ENCODE measurements around the gene KIT.

Gene KIT

DNA sequence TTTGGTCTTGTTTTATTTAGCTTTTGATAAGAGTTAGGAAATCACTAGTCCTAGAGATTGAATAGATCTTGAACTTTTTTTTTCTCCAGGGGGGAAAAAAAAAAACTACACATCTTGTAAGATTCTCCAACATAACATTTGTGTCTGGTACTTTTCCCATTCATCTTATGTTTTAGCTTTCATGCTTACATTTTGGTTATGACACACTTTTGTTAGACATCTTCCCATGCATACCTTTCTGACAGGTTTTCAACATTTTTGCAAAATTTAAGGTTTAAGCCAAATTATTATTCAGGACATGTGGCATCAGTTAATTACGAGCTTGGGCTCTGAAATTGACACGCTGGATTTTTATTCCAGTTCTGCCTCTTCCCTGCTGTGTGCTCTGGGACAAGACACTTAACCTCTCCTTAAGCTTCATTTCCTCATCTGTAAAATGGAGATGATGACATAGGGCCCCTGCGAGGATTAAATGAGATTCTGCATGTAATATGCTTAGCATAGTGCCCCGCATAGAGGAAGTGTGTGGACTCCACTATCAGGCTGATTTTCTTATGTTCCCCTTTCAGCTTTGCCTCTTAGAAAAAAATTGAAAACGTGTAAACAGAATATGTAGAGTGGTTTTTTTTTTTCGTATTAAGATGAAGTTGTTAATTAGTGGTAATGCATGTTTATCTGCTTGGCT is 5.3 kb downstream of the KIT start:
- TF ChIP-seq, protein P1, sequence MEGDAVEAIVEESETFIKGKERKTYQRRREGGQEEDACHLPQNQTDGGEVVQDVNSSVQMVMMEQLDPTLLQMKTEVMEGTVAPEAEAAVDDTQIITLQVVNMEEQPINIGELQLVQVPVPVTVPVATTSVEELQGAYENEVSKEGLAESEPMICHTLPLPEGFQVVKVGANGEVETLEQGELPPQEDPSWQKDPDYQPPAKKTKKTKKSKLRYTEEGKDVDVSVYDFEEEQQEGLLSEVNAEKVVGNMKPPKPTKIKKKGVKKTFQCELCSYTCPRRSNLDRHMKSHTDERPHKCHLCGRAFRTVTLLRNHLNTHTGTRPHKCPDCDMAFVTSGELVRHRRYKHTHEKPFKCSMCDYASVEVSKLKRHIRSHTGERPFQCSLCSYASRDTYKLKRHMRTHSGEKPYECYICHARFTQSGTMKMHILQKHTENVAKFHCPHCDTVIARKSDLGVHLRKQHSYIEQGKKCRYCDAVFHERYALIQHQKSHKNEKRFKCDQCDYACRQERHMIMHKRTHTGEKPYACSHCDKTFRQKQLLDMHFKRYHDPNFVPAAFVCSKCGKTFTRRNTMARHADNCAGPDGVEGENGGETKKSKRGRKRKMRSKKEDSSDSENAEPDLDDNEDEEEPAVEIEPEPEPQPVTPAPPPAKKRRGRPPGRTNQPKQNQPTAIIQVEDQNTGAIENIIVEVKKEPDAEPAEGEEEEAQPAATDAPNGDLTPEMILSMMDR (conservative IDR thresholded peaks at IDR 0.05; ENCODE audit: control insufficient read depth, insufficient read depth, low read depth, low read length): no peak
- no peak overlapping the region for H3K4me3 ChIP-seq (ENCODE audit: control insufficient read depth, low read depth, low read length)
- no peak for DNase-seq (ENCODE audit: low read depth)

DNA sequence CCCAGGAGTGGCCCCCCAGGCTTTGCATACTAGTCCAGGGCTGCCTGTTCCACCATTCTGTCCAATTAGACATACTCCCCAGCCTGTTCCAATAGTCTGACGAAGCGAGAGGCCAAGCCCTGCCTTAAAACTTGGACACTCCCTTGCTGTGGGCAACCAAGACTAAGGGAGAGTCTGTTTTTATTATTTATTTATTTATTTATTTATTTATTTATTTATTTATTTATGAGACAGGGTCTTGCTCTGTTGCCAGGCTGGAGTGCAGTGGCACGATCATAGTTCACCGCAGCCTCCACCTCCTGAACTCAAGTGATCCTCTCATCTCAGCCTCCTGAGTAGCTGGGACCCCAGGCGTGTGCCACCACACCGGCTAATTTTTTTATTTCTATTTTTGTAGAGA is 6.6 kb downstream of the KIT start:
- TF ChIP-seq, protein P1 (conservative IDR thresholded peaks at IDR 0.05; ENCODE audit: control insufficient read depth, insufficient read depth, low read depth, low read length): no peak
- no peak overlapping the region for H3K4me3 ChIP-seq (ENCODE audit: control insufficient read depth, low read depth, low read length)
- no peak for DNase-seq (ENCODE audit: low read depth)

DNA sequence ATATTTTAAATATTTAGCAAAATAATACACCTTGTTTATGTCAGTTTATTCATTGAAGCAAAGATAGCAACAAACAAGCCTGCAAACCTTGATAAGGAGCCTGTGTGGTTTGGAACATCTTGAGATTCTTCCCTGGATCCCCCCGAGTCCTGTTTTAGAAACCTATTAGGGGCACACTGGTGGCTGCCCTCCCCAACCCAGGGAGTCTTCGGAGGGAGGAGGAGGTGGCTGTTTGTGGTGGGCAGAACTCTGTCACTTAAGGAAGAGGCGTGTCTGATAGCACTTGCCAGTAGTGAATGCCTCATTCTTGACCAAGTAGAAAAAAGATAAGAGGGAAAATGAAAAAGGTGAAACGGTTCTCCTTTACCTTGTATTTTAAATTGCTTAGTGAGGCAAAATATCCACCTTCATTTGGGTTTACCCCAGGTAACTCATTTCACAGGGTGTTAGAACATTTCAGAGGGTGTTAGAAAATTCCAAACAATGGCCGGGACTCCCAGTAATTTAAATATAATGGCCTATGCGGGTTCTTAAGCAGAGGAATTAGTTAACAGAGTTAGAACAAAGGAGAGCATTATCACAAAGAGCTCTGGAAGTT is 10.4 kb downstream of the KIT start:
- TF ChIP-seq, protein P1 (conservative IDR thresholded peaks at IDR 0.05; ENCODE audit: control insufficient read depth, insufficient read depth, low read depth, low read length): no peak
- H3K4me3 ChIP-seq (ENCODE audit: control insufficient read depth, low read depth, low read length): no peak overlapping the region
- no peak for DNase-seq (ENCODE audit: low read depth)

DNA sequence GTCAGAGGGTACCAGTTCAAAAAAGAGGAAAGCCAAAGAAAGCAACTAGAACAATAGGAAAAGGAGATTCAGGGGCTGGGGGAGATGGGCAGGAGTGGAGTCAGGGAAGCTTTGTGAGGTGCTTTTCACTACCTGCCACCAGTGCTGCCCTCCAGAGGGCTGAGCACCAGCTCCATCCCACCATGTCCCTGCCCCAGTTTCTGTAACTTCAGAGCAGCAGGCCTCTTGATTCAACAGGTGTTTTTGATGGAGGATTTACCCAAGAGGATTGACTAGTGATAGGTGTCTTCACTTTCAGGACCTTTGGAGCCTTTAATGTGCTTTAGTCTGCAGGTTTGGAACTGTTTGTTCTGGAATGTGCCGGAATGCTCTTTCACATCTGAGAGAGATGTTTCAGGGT is 12.1 kb downstream of the KIT start:
- no peak for DNase-seq (ENCODE audit: low read depth)
- TF ChIP-seq, protein P1 (conservative IDR thresholded peaks at IDR 0.05; ENCODE audit: control insufficient read depth, insufficient read depth, low read depth, low read length): no peak
- no peak overlapping the region for H3K4me3 ChIP-seq (ENCODE audit: control insufficient read depth, low read depth, low read length)

DNA sequence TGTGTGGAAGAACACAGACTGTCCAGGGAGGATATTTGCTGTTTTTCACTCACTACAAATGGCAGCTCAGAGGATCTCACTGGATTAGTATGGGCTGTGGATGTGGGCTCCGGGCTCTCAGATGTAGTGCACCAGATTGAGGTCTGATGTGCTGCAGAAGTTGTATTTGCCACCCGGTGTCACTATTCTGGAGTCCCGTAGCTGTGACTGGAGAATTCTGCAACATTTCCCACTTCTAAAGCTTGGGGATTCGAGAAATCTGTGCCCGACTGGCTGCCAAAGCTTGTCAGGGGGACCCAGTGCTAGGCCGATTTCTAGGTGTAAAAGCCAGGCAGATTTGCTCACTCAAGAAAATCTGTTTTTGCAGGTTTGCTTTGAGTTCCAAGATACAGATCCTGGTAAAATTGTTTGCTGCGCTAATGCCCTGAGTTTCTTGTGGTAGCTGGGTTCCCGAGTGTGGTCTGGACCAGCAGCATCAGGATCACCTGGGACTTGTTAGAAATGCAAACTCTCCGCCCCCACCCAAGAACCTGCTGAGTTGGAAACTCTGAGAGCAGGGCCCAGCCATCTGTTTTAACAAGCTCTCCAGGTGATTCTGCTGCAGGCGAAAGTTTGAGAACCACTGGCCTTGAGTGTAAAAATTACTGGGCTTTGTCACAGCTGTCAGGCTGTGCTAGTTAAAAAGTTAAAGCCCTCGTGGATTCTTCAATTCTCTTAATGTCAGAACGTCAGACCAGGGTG is 18.1 kb downstream of the KIT start:
- TF ChIP-seq, protein P1 (conservative IDR thresholded peaks at IDR 0.05; ENCODE audit: control insufficient read depth, insufficient read depth, low read depth, low read length): no peak
- DNase-seq (ENCODE audit: low read depth): no peak
- H3K4me3 ChIP-seq (ENCODE audit: control insufficient read depth, low read depth, low read length): no peak overlapping the region

DNA sequence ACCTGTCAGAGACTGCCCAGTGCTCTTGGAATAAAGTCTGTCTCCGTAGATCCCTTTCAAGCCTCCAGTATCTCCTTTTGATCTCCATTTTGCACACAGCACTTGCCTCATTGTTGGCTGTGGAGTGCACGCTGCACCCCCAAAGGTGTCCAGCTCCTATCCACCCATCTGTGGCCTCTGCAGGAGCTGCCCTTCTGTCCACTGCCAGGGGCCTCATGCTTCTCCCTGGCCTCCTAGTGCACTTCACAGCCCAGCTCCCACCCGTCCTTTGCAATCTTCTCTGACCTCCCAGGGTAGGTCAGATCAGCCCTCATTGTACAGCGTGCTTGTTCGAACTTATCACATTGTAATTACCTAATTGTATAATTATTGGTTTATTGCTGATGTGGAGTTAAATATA is 18.9 kb downstream of the KIT start:
- no peak overlapping the region for H3K4me3 ChIP-seq (ENCODE audit: control insufficient read depth, low read depth, low read length)
- TF ChIP-seq, protein P1 (conservative IDR thresholded peaks at IDR 0.05; ENCODE audit: control insufficient read depth, insufficient read depth, low read depth, low read length): no peak
- no peak for DNase-seq (ENCODE audit: low read depth)
